Smooth muscle cell (in vitro differentiated cells): ENCODE measurements around the gene STEAP3. TPM values are rescaled to one million over a fixed set of nuclear protein-coding genes. Genes with fewer than 3 reads are reported as not detected.

Experiments
- DNase-seq: peaks from one replicate; lab custom pipeline; 2025; ENCODE audit not compliant: unreplicated experiment; lab: John Stamatoyannopoulos, UW
- H2AFZ ChIP-seq: fragments of 200-600 bp; sonication (generic); 2 replicates; pipeline ENCODE4 v1.6.0; 2016; ENCODE audit warnings: antibody characterized with exemption, low read depth, mild to moderate bottlenecking
- H3F3A ChIP-seq: fragments of 200-600 bp; sonication (generic); 2 replicates; pipeline ENCODE4 v1.6.0; 2017; ENCODE audit warnings: antibody characterized with exemption, low read depth
- H3K27ac ChIP-seq: fragments of 200-600 bp; sonication (generic); 2 replicates; pipeline ENCODE4 v1.5.1; 2016; ENCODE audit warnings: low read depth, mild to moderate bottlenecking
- H3K27me3 ChIP-seq: fragments of 200-600 bp; sonication (generic); 2 replicates; pipeline ENCODE4 v1.6.1; 2016; ENCODE audit warnings: low read depth, mild to moderate bottlenecking
- H3K36me3 ChIP-seq: fragments of 200-600 bp; sonication (generic); 2 replicates; pipeline ENCODE4 v1.5.1; 2016; ENCODE audit warnings: low read depth
- H3K4me1 ChIP-seq: fragments of 200-600 bp; sonication (generic); 2 replicates; pipeline ENCODE4 v1.5.1; 2016; ENCODE audit warnings: low read depth
- H3K4me2 ChIP-seq: fragments of 200-600 bp; sonication (generic); 2 replicates; pipeline ENCODE4 v1.6.0; 2016; ENCODE audit warnings: mild to moderate bottlenecking
- H3K4me3 ChIP-seq: fragments of 200-600 bp; sonication (generic); 2 replicates; pipeline ENCODE4 v1.5.1; 2016; ENCODE audit warnings: mild to moderate bottlenecking
- H3K79me2 ChIP-seq: fragments of 200-600 bp; sonication (generic); 2 replicates; pipeline ENCODE4 v1.6.0; 2016; ENCODE audit warnings: low read depth, mild to moderate bottlenecking
- H3K9ac ChIP-seq: fragments of 200-600 bp; sonication (generic); 2 replicates; pipeline ENCODE4 v1.6.0; 2016; ENCODE audit warnings: low read depth
- H3K9me3 ChIP-seq: fragments of 200-600 bp; sonication (generic); replicated peaks from 2 replicates; pipeline ENCODE4 v1.5.1; 2016; ENCODE audit warnings: low read depth
- H4K20me1 ChIP-seq: fragments of 200-600 bp; sonication (generic); 2 replicates; pipeline ENCODE4 v1.6.0; 2016; ENCODE audit warnings: low read depth
- WGBS: methylation state at CpG from one replicate; pipeline ENCODE4 v1.1.7; 2016; ENCODE audit warnings: low lambda C conversion rate; 5-methylcytosine and 5-hydroxymethylcytosine counted together
- polyA plus RNA-seq: library from polyadenylated mRNA; unstranded; fragments of >200 nt; fragmentation: Nextera tagmentation; extraction: Ambion mirVana; gene quantifications from 2 replicates; pipeline ENCODE4 v1.2.1, GENCODE V29; 2016
- total RNA-seq: library from RNA; depleted of rRNA; stranded (reverse); fragments of >200 nt; gene quantifications from 2 replicates; pipeline ENCODE4 v1.2.3, GENCODE V29; 2014
- TF ChIP-seq, protein P1 (sequence below): fragments of 200-600 bp; sonication (generic); IDR thresholded peaks from 2 replicates; pipeline ENCODE4 v1.5.1; 2017; ENCODE audit warnings: borderline replicate concordance, mild to moderate bottlenecking, antibody characterized with exemption; ENCODE audit not compliant: insufficient read depth, poor library complexity, severe bottlenecking

Gene STEAP3
- total and polyA plus RNA-seq, 2 experiments from 2014 or later, result 0.87 to 2.9 TPM

DNA sequence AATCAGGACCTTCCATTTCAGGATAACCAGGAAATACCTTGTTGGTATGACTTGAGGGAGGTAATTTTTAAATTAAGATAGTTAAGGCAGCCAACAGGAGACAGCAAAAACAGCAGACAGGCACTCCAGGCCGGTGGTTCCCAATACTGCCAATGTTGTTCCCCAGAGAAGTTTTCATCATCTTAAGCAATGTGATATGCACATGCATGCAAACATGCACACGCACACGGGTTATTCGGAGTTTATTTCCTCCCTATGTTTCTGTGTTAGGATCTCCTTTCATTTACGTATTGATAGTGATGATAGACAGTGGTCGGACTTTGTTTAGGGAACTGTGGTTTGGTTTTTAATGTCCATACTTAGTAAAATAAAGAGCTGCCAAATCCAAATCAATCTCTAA is 55.3 kb downstream of the STEAP3 start:
- DNase-seq, result no peak
- Histone ChIP-seq H3K79me2 (no peaks in the 10 kb centered on the region), H3K4me2 (no peak overlapping the region), H3K27me3 (no peaks in the 10 kb centered on the region), H3K9me3 (no peaks in the 10 kb centered on the region), H3K36me3 (no peaks in the 10 kb centered on the region), H2AFZ (no peak overlapping the region), H3K27ac (no peak overlapping the region), H4K20me1 (no peaks in the 10 kb centered on the region), H3F3A (no peaks in the 10 kb centered on the region), H3K4me1 (no peaks in the 10 kb centered on the region), H3K9ac (no peak overlapping the region), H3K4me3 (no peak overlapping the region)
- TF ChIP-seq, protein P1, sequence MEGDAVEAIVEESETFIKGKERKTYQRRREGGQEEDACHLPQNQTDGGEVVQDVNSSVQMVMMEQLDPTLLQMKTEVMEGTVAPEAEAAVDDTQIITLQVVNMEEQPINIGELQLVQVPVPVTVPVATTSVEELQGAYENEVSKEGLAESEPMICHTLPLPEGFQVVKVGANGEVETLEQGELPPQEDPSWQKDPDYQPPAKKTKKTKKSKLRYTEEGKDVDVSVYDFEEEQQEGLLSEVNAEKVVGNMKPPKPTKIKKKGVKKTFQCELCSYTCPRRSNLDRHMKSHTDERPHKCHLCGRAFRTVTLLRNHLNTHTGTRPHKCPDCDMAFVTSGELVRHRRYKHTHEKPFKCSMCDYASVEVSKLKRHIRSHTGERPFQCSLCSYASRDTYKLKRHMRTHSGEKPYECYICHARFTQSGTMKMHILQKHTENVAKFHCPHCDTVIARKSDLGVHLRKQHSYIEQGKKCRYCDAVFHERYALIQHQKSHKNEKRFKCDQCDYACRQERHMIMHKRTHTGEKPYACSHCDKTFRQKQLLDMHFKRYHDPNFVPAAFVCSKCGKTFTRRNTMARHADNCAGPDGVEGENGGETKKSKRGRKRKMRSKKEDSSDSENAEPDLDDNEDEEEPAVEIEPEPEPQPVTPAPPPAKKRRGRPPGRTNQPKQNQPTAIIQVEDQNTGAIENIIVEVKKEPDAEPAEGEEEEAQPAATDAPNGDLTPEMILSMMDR, result no peak
- WGBS, result 98% methylated on average over 6 of the region's 6 CpGs

DNA sequence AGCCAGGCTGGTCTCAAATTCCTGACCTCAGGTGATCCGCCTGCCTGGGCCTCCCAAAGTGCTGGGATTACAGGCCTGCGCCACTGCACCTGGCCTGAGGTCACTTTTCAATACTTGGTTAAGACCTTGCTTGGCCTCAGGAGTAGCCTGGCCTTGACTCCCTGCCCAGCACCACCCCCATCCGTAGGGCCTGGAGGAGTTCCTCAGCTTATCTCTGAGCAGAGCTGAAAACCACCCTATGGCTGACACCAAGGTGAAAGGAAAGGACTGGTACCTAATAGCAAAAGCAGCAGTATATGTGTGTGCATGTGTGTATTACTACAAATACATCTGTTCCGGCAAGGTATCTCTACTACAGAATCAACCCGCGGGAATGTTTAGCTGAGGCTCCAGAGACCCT is 56.0 kb downstream of the STEAP3 start:
- H3K4me3 ChIP-seq, result no peak overlapping the region
- TF ChIP-seq, protein P1, result no peak
- DNase-seq, result no peak
- H3F3A ChIP-seq, result no peaks in the 10 kb centered on the region
- no peak overlapping the region for H3K27ac ChIP-seq
- H3K27me3 ChIP-seq, result no peaks in the 10 kb centered on the region
- H2AFZ ChIP-seq, result no peak overlapping the region
- WGBS, result 94% methylated on average over 6 of the region's 6 CpGs
- H3K36me3 ChIP-seq, result no peaks in the 10 kb centered on the region
- H3K79me2 ChIP-seq, result no peaks in the 10 kb centered on the region
- H4K20me1 ChIP-seq, result no peaks in the 10 kb centered on the region
- H3K4me2 ChIP-seq, result no peak overlapping the region
- H3K9ac ChIP-seq, result no peak overlapping the region
- H3K9me3 ChIP-seq, result no peaks in the 10 kb centered on the region
- H3K4me1 ChIP-seq, result no peaks in the 10 kb centered on the region

DNA sequence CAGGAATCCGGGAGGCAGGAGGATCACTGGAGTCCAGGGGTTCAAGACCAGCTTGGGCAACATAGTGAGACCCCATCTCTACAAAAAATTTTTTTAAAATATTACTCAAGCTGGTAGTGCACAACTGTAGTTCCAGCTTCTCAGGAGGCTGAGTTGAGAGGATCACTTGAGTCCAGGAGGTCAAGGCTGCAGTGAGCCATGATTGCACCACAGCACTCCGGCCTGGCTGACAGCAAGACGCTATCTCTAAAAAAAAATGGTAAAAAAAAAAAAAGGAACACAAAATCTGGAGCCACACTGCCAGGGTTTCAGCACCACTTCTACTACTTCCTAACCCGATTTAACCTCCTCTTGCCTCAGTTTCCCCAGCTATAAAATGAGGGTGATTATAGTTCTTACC is 57.0 kb downstream of the STEAP3 start:
- WGBS, result 92% methylated on average over 4 of the region's 4 CpGs
- no peaks in the 10 kb centered on the region for H4K20me1 ChIP-seq
- no peaks in the 10 kb centered on the region for H3K4me1 ChIP-seq
- no peaks in the 10 kb centered on the region for H3K27me3 ChIP-seq
- no peak overlapping the region for H3K27ac ChIP-seq
- no peak overlapping the region for H3K4me3 ChIP-seq
- H3K4me2 ChIP-seq, result no peak overlapping the region
- no peak for DNase-seq
- H3F3A ChIP-seq, result no peaks in the 10 kb centered on the region
- no peak overlapping the region for H2AFZ ChIP-seq
- H3K36me3 ChIP-seq, result no peaks in the 10 kb centered on the region
- TF ChIP-seq, protein P1, result no peak
- no peaks in the 10 kb centered on the region for H3K79me2 ChIP-seq
- H3K9ac ChIP-seq, result no peak overlapping the region
- H3K9me3 ChIP-seq, result no peaks in the 10 kb centered on the region

DNA sequence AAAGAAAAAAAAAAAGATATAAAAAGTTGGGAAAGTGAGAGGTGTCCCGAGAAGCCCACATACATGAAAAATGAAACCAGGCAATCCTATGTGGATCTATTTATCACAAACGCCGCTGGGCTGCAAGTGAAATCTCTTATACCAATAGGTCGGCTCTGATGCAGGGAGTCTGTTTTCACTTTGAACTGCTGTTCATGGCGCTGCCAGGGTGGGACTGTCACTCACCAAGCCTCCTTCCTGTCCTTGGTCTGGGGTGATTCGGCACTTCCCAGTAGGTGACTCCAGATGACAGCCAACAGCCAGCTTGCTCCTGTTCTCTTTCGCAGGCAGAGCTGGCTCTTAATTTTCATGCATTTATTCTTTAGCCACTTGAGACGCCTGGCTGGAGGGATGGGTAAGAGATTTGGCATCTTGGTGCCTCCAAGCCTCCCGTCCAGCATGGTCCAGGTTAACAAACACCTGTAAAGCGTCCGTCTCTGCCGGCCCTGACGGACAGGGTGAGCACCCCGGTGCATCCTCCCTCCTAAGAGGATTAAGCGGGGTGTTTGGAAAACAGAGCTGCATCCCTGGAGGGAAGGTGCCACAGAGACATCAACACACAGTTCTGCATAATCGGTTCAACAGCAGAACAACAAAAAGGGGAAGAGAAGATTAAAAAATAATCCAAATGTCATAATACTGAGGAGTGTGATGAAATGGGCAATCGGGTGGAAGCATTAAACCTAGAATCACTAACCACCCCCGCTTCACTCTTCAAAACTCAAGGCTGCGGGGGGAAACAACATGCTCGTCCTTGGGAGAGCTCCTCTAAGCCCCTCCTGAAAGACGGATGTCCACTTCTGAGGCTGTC is 58.7 kb downstream of the STEAP3 start:
- Histone ChIP-seq H3F3A (no peaks in the 10 kb centered on the region), H3K4me2 (no peak overlapping the region), H3K36me3 (no peaks in the 10 kb centered on the region), H3K4me3 (no peak overlapping the region), H3K27me3 (no peaks in the 10 kb centered on the region), H3K79me2 (no peaks in the 10 kb centered on the region), H3K4me1 (no peaks in the 10 kb centered on the region), H3K27ac (no peak overlapping the region), H4K20me1 (no peaks in the 10 kb centered on the region), H2AFZ (no peak overlapping the region), H3K9ac (no peak overlapping the region), H3K9me3 (no peaks in the 10 kb centered on the region)
- TF ChIP-seq, protein P1, result no peak
- 91% methylated on average over 21 of the region's 21 CpGs for WGBS
- DNase-seq, result no peak
